Lower leg skin (tissue), 4 donors: Measurements from ENCODE around the gene TULP4. TPM values are rescaled to one million over a fixed set of nuclear protein-coding genes. Genes with fewer than 3 reads are reported as not detected.
A peak's percentile ranks its signal among the peaks of the same experiment; 100 is the strongest.

Experiments
- DNase-seq, 2 donors: peaks; one replicate each; pipeline ENCODE4 v3.0.0-alpha.2; 2019; ENCODE audit warnings: low spot score in 2 of 2
- H3K4me3 ChIP-seq: fragments of 200-600 bp; sonication (generic); 2 replicates; pipeline ENCODE4 v1.5.1; 2017; ENCODE audit warnings: mild to moderate bottlenecking, low read depth; ENCODE audit not compliant: poor library complexity, severe bottlenecking
- POLR2A ChIP-seq, 2 donors: fragments of 450-650 bp; IDR thresholded peaks; one replicate each; pipeline ENCODE4 v1.6.1; 2016 to 2017; ENCODE audit warnings: antibody characterized with exemption in 2 of 2, mild to moderate bottlenecking in 1 of 2, moderate library complexity in 1 of 2
- WGBS, 2 donors: methylation state at CpG; one replicate each; pipeline ENCODE4 v1.1.5; 2018; 5-methylcytosine and 5-hydroxymethylcytosine counted together
- intact Hi-C: fragments of 100-400 bp; cut with DNase I; formaldehyde crosslinking; loops from one replicate; pipeline ENCODE4 v1.15.0; 2023; ENCODE audit warnings: low total_unique reads
- total RNA-seq, 4 donors: library from RNA; depleted of rRNA; stranded (reverse); fragments of >200 nt; gene quantifications; one replicate each; pipeline ENCODE4 v1.1.0, GENCODE V29; 2016
- TF ChIP-seq, protein P1 (sequence below), 3 donors: fragments of 450-650 bp; IDR thresholded peaks; one replicate each; pipeline ENCODE4 v1.5.1; 2016; ENCODE audit warnings: antibody characterized with exemption in 3 of 3, mild to moderate bottlenecking in 3 of 3, moderate library complexity in 2 of 3

The TULP4 gene
- total RNA-seq, 4 donors from 2014 or later = 141 to 198 (median 148) TPM

GRCh38 chr6:158283304-158283980, 28.8 kb upstream of the TULP4 start:
- TF ChIP-seq, protein P1, sequence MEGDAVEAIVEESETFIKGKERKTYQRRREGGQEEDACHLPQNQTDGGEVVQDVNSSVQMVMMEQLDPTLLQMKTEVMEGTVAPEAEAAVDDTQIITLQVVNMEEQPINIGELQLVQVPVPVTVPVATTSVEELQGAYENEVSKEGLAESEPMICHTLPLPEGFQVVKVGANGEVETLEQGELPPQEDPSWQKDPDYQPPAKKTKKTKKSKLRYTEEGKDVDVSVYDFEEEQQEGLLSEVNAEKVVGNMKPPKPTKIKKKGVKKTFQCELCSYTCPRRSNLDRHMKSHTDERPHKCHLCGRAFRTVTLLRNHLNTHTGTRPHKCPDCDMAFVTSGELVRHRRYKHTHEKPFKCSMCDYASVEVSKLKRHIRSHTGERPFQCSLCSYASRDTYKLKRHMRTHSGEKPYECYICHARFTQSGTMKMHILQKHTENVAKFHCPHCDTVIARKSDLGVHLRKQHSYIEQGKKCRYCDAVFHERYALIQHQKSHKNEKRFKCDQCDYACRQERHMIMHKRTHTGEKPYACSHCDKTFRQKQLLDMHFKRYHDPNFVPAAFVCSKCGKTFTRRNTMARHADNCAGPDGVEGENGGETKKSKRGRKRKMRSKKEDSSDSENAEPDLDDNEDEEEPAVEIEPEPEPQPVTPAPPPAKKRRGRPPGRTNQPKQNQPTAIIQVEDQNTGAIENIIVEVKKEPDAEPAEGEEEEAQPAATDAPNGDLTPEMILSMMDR (IDR thresholded peaks at IDR 0.05) = no peak
- WGBS, 2 donors = 67 to 70% methylated on average over 4 of the region's 4 CpGs

GRCh38 chr6:158284007-158284875, 28.0 kb upstream of the TULP4 start:
- TF ChIP-seq, protein P1 (IDR thresholded peaks at IDR 0.05) = no peak
- no peak for TF ChIP-seq POLR2A (IDR thresholded peaks at IDR 0.05)
- no peak overlapping the region for H3K4me3 ChIP-seq
- DNase-seq = peak in 1 of 2 donors; percentile 39
- intact Hi-C loops = no loop called here
- 53 to 58% methylated on average over 11 of the region's 11 CpGs for WGBS, 2 donors

More at GRCh38 chr6:158283304-158283980, 28.8 kb upstream of the TULP4 start:
- intact Hi-C loops = no loop called here
- peak in 1 of 2 donors; percentile 78 for DNase-seq
- no peak overlapping the region for H3K4me3 ChIP-seq

DNA sequence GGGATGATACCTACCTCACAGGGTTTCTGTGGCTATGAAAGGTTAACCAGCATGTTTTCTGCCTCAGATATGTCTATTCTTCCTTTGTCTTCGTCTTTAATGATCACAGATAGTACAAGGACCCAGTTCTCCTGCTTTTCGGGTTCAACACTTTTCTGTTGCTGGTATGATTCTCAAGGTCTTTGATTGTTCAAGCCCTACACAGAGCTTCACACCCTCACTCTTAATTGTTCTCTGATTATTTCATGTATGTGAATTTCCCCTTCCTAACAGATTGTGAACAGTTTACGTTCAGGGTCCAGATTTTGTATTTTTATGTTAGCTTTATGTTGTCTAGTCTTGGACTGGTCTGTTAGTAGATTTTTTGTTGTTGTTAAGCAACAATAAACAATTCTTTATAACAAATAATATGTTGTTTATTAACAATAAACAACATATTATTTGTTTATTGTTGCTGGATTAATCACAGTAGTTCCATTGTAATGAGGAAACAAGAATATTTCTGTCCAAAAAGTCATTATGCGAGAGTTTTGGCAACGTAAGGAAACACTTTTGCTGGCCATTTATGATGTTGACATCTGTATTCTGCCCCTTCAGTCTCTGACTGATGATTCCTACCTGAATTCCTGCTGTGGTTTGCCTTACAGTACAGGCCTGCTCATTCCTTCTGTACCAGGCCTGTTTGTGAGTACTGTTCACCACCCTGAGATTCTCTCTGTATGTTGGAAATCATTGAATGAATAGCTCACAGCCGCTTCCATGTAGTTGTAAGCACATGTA, 27.2 kb upstream of the TULP4 start:
- H3K4me3 ChIP-seq = no peak overlapping the region
- intact Hi-C loops = no loop called here
- 80 to 87% methylated on average over 6 of the region's 6 CpGs for WGBS, 2 donors
- no peak for DNase-seq
- TF ChIP-seq POLR2A (IDR thresholded peaks at IDR 0.05) = no peak
- TF ChIP-seq, protein P1 (IDR thresholded peaks at IDR 0.05) = no peak

GRCh38 chr6:158285656-158286021, 26.6 kb upstream of the TULP4 start:
- intact Hi-C loops = no loop called here
- WGBS, 2 donors = 44 to 46% methylated on average over 5 of the region's 5 CpGs
- TF ChIP-seq, protein P1 (IDR thresholded peaks at IDR 0.05) = no peak

DNA sequence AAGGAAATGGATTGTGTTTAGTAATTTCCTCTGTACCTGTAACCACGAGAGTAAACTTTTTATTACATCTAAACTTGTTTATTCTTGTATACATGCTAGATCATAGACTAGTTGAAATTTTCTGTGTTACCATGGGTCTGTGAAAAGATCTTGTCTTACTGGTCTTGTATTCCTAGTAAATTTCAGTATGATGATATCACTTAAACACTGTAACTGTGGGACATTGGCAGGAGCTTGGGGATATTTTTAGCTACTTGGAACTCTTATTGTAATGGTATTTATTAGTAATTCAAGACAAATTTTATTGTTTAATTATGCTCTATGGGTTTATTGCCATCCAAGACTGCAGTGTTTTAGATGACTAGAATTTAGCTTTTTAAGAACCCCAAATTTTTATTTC, 25.9 kb upstream of the TULP4 start:
- TF ChIP-seq, protein P1 (IDR thresholded peaks at IDR 0.05) = no peak
- TF ChIP-seq POLR2A (IDR thresholded peaks at IDR 0.05) = no peak
- no peak for DNase-seq
- WGBS, 2 donors = 12 to 23% methylated on average over 1 of the region's 1 CpG
- H3K4me3 ChIP-seq = no peak overlapping the region
- intact Hi-C loops = no loop called here

More at GRCh38 chr6:158285656-158286021, 26.6 kb upstream of the TULP4 start:
- DNase-seq = no peak
- H3K4me3 ChIP-seq = no peak overlapping the region
